Endodermal cell (in vitro differentiated cells): ENCODE results near the gene ADCYAP1. TPM values are rescaled to one million over a fixed set of nuclear protein-coding genes. Genes with fewer than 3 reads are reported as not detected.

Experiments used
- DNase-seq: peaks from one replicate; pipeline ENCODE4 v3.0.0-alpha.2; 2017
- H3K27ac ChIP-seq: 2 replicates; pipeline ENCODE4 v1.5.1; 2013; ENCODE audit warnings: mild to moderate bottlenecking, low read depth, low read length, moderate library complexity
- H3K27me3 ChIP-seq: 2 replicates; pipeline ENCODE4 v1.6.1; 2013; ENCODE audit warnings: mild to moderate bottlenecking, low read length, moderate library complexity; ENCODE audit not compliant: insufficient read depth, control insufficient read depth, poor library complexity, severe bottlenecking
- H3K36me3 ChIP-seq: 2 replicates; pipeline ENCODE4 v1.7.0; 2013; ENCODE audit warnings: mild to moderate bottlenecking, low read length, moderate library complexity; ENCODE audit not compliant: control insufficient read depth, insufficient read depth
- H3K4me1 ChIP-seq: one replicate; pipeline ENCODE4 v1.7.0; 2013; ENCODE audit warnings: low read length; ENCODE audit not compliant: control insufficient read depth, insufficient read depth
- H3K4me3 ChIP-seq: 2 replicates; pipeline ENCODE4 v1.5.1; 2013; ENCODE audit warnings: mild to moderate bottlenecking, low read length, moderate library complexity
- H3K9ac ChIP-seq: 2 replicates; pipeline ENCODE4 v1.6.1; 2013; ENCODE audit warnings: mild to moderate bottlenecking, low read length, moderate library complexity; ENCODE audit not compliant: poor library complexity, severe bottlenecking; ENCODE audit errors: extremely low read depth
- H3K9me3 ChIP-seq: 2 replicates; pipeline ENCODE4 v1.6.1; 2013; ENCODE audit warnings: mild to moderate bottlenecking, low read length, moderate library complexity; ENCODE audit not compliant: control insufficient read depth
- H3K27ac Mint-ChIP-seq: 2 replicates; pipeline ENCODE4 v1.8.0; 2020; ENCODE audit warnings: mixed read lengths
- H3K27me3 Mint-ChIP-seq: 2 replicates; pipeline ENCODE4 v1.8.0; 2021; ENCODE audit warnings: mild to moderate bottlenecking, mixed read lengths; ENCODE audit not compliant: insufficient read depth
- H3K36me3 Mint-ChIP-seq: 2 replicates; pipeline ENCODE4 v1.8.0; 2020; ENCODE audit warnings: low read depth, mixed read lengths
- H3K4me1 Mint-ChIP-seq: 2 replicates; pipeline ENCODE4 v1.8.0; 2020; ENCODE audit warnings: mixed read lengths
- H3K4me3 Mint-ChIP-seq: 2 replicates; pipeline ENCODE4 v1.8.0; 2020; ENCODE audit warnings: mild to moderate bottlenecking, moderate library complexity, mixed read lengths
- H3K9me3 Mint-ChIP-seq: 2 replicates; pipeline ENCODE4 v1.8.0; 2020; ENCODE audit warnings: mild to moderate bottlenecking, mixed read lengths
- WGBS, 2 experiments: methylation state at CpG; one replicate each; pipeline versions ENCODE4 v1.1.5 to v1.1.7; 2013; ENCODE audit warnings: missing lambda C conversion rate in 2 of 2, mixed read lengths in 1 of 2; ENCODE audit not compliant: insufficient coverage in 1 of 2, insufficient read length in 1 of 2; 5-methylcytosine and 5-hydroxymethylcytosine counted together
- total RNA-seq, 2 donors: library from RNA; stranded (reverse); fragmentation: NEBNext Ultra II Directional in 1 of 2; extraction: Animal tissue kit (Norgen Biotek cat#: 25700) in 1 of 2; gene quantifications; 2 replicates in 1 of 2; 3 replicates in 1 of 2; pipeline ENCODE4 v1.2.1, GENCODE V29; 2021
- TF ChIP-seq, protein P1 (sequence below): fragments of 200-600 bp; sonication (generic); conservative IDR thresholded peaks from 2 replicates; pipeline ENCODE4 v1.5.0; 2021; ENCODE audit warnings: antibody characterized with exemption, mild to moderate bottlenecking

ADCYAP1 gene
- total RNA-seq, 2 donors from 2014 or later: not detected

GRCh38 chr18:911025-911424, 6.4 kb downstream of the ADCYAP1 start:
- TF ChIP-seq, protein P1, sequence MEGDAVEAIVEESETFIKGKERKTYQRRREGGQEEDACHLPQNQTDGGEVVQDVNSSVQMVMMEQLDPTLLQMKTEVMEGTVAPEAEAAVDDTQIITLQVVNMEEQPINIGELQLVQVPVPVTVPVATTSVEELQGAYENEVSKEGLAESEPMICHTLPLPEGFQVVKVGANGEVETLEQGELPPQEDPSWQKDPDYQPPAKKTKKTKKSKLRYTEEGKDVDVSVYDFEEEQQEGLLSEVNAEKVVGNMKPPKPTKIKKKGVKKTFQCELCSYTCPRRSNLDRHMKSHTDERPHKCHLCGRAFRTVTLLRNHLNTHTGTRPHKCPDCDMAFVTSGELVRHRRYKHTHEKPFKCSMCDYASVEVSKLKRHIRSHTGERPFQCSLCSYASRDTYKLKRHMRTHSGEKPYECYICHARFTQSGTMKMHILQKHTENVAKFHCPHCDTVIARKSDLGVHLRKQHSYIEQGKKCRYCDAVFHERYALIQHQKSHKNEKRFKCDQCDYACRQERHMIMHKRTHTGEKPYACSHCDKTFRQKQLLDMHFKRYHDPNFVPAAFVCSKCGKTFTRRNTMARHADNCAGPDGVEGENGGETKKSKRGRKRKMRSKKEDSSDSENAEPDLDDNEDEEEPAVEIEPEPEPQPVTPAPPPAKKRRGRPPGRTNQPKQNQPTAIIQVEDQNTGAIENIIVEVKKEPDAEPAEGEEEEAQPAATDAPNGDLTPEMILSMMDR: no peak

DNA sequence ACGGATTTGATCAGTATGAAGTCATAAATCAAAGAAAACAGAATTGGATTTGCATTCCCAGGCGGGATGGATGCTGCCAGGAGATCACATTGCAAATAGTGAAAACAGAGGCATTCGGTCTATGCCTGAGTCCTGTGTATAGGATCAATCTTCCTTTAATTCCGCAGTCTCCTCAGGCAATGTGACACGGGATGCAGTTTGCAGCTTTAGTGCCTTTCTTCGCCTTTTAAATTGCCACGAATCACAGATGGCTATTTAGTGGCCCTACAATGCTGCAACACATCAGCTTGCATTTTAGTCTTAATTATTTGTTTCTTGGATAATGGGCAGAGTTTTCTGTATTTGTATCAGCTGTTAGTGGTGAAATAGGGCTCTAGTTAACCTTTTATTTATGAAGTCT, 6.8 kb downstream of the ADCYAP1 start:
- Mint-ChIP-seq H3K4me1 (peaks cover 9% of the 10 kb centered on the region), H3K9me3 (no peaks in the 10 kb centered on the region), H3K27me3 (peaks cover 94% of the 10 kb centered on the region), H3K4me3 (no peak overlapping the region), H3K27ac (no peak overlapping the region), H3K36me3 (no peaks in the 10 kb centered on the region)
- Histone ChIP-seq H3K36me3 (no peaks in the 10 kb centered on the region), H3K9ac (no peak overlapping the region), H3K4me3 (no peak overlapping the region), H3K4me1 (peaks cover 5% of the 10 kb centered on the region), H3K9me3 (no peaks in the 10 kb centered on the region), H3K27me3 (peaks cover 95% of the 10 kb centered on the region), H3K27ac (no peak overlapping the region)
- 40 to 52% methylated on average over 7 of the region's 7 CpGs for WGBS, 2 experiments
- TF ChIP-seq, protein P1: no peak
- DNase-seq: no peak

More at GRCh38 chr18:911025-911424, 6.4 kb downstream of the ADCYAP1 start:
- WGBS, 2 experiments: 17 to 71% methylated on average over 1 of the region's 2 CpGs
- Mint-ChIP-seq H3K36me3 (no peaks in the 10 kb centered on the region), H3K27me3 (peaks cover 96% of the 10 kb centered on the region), H3K27ac (no peak overlapping the region), H3K4me1 (peaks cover 11% of the 10 kb centered on the region), H3K9me3 (no peaks in the 10 kb centered on the region), H3K4me3 (no peak overlapping the region)
- peaks cover 95% of the 10 kb centered on the region for H3K27me3 ChIP-seq
- no peaks in the 10 kb centered on the region for H3K36me3 ChIP-seq
- peaks cover 5% of the 10 kb centered on the region for H3K4me1 ChIP-seq
- no peaks in the 10 kb centered on the region for H3K9me3 ChIP-seq
- DNase-seq: no peak
- H3K4me3 ChIP-seq: no peak overlapping the region
- no peak overlapping the region for H3K9ac ChIP-seq
- H3K27ac ChIP-seq: no peak overlapping the region

DNA sequence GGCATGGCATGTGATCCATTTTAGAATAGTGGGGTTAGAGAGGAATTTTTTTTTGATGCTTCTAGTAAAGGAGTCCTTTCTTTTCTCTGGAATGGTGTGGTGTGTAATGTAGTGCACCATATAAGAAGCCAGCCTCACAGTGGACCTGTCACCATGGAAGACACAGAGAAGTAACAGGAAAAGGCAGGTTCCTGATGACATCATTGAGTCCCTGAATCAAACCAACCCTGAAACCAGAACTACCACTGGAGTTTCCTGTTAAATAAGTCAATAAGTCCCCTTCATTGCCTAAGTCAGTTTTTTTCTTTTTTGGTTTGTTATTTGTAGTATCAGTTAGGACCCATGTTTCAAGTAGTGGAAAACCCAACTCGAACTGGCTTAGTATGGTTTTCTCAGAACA, 11.9 kb downstream of the ADCYAP1 start:
- TF ChIP-seq, protein P1: no peak
- Histone ChIP-seq H3K9me3 (no peaks in the 10 kb centered on the region), H3K27me3 (peaks cover 63% of the 10 kb centered on the region), H3K4me1 (no peaks in the 10 kb centered on the region), H3K9ac (no peak overlapping the region), H3K27ac (no peak overlapping the region), H3K4me3 (no peak overlapping the region), H3K36me3 (no peaks in the 10 kb centered on the region)
- no peak for DNase-seq
- Mint-ChIP-seq H3K9me3 (no peaks in the 10 kb centered on the region), H3K36me3 (no peaks in the 10 kb centered on the region), H3K4me1 (no peaks in the 10 kb centered on the region), H3K27ac (no peak overlapping the region), H3K27me3 (peaks cover 81% of the 10 kb centered on the region), H3K4me3 (no peak overlapping the region)
- 60 to 80% methylated on average over 1 of the region's 1 CpG for WGBS, 2 experiments
